ENCODE data around the gene LIMK1.

The LIMK1 gene

GRCh38 chr7:74056096-74056915 is 27.3 kb upstream of the LIMK1 start:
- no peak for DNase-seq

GRCh38 chr7:74057216-74057925 is 26.2 kb upstream of the LIMK1 start:
- no peak for DNase-seq

- DNase-seq: no peak
Observed at GRCh38 chr7:74057987-74058386, 25.6 kb upstream of the LIMK1 start.

GRCh38 chr7:74058486-74058885 is 25.1 kb upstream of the LIMK1 start:
- DNase-seq: no peak

GRCh38 chr7:74059037-74059436 is 24.6 kb upstream of the LIMK1 start:
- DNase-seq: no peak

- no peak for DNase-seq
Observed at GRCh38 chr7:74059681-74060588, 23.7 kb upstream of the LIMK1 start.

- DNase-seq: no peak
Observed at GRCh38 chr7:74061840-74062539, 21.6 kb upstream of the LIMK1 start.

GRCh38 chr7:74063223-74063641 is 20.4 kb upstream of the LIMK1 start:
- DNase-seq: no peak

- DNase-seq: no peak
Observed at GRCh38 chr7:74063646-74064045, 20.0 kb upstream of the LIMK1 start.

- no peak for DNase-seq
Observed at GRCh38 chr7:74064696-74065095, 18.9 kb upstream of the LIMK1 start.

GRCh38 chr7:74066626-74067025 is 17.0 kb upstream of the LIMK1 start:
- DNase-seq: no peak

- DNase-seq: no peak
Observed at GRCh38 chr7:74068378-74069085, 15.1 kb upstream of the LIMK1 start.

GRCh38 chr7:74069086-74069541 is 14.5 kb upstream of the LIMK1 start:
- no peak for DNase-seq

GRCh38 chr7:74069790-74070618 is 13.6 kb upstream of the LIMK1 start:
- no peak for DNase-seq

GRCh38 chr7:74070619-74070921 is 13.0 kb upstream of the LIMK1 start:
- no peak for DNase-seq

GRCh38 chr7:74071121-74071520 is 12.5 kb upstream of the LIMK1 start:
- DNase-seq: no peak

GRCh38 chr7:74074770-74075169 is 8.8 kb upstream of the LIMK1 start:
- DNase-seq: no peak

GRCh38 chr7:74078461-74078860 is 5.1 kb upstream of the LIMK1 start:
- no peak for DNase-seq

- DNase-seq: no peak
Observed at GRCh38 chr7:74082770-74083116, 861 bp upstream of the LIMK1 start.

- DNase-seq: peak; percentile 33
Observed at GRCh38 chr7:74083928-74084721, 521 bp downstream of the LIMK1 start.

All from NCI-H526 treated with DMSO at 0.1 percent for 48 hours (cell line).